Measurements from ENCODE around the gene ZNF345. TPM values are rescaled to one million over a fixed set of nuclear protein-coding genes. Genes with fewer than 3 reads are reported as not detected.

ZNF345 gene
- polyA plus RNA-seq, 1 experiment = 2.6 TPM

- Histone ChIP-seq H3K27me3 (ENCODE audit: control insufficient read depth, insufficient read depth, low read length) (no peaks in the 10 kb centered on the region), H3K9me3 (ENCODE audit: control insufficient read depth, insufficient read depth, low read length) (peaks cover 55% of the 10 kb centered on the region), H3K4me3 (ENCODE audit: low read depth, low read length) (no peak overlapping the region), H3K27ac (ENCODE audit: low read depth, low read length) (no peak overlapping the region)
- CTCF ChIA-PET = no interaction called here
- TF ChIP-seq CTCF (IDR thresholded peaks at IDR 0.05; ENCODE audit: low read depth, low read length) = no peak
- DNase-seq (ENCODE audit: low read depth, low spot score) = no peak
- POLR2A ChIA-PET = no interaction called here
Observed at GRCh38 chr19:36833430-36833829, 17.2 kb upstream of the ZNF345 start.

- no peaks in the 10 kb centered on the region for H3K27me3 ChIP-seq (ENCODE audit: control insufficient read depth, insufficient read depth, low read length)
- peak overlapping the region; percentile 80 for H3K4me3 ChIP-seq (ENCODE audit: low read depth, low read length)
- ChIA-PET POLR2A (interaction anchor here (0.7 to 2.4 kb wide), 4 partner anchors 12 to 623 kb away, joined by 3 to 29 read pairs (median 6); partner anchors contain the start of genes ZNF146, ZNF345 and ZNF565), CTCF (no interaction called here)
- TF ChIP-seq CTCF (IDR thresholded peaks at IDR 0.05; ENCODE audit: low read depth, low read length) = no peak
- peak overlapping the region; percentile 80 for H3K27ac ChIP-seq (ENCODE audit: low read depth, low read length)
- DNase-seq (ENCODE audit: low read depth, low spot score) = no peak
- H3K9me3 ChIP-seq (ENCODE audit: control insufficient read depth, insufficient read depth, low read length) = peaks cover 31% of the 10 kb centered on the region
Observed at GRCh38 chr19:36837176-36837905, 13.3 kb upstream of the ZNF345 start.

- CTCF ChIA-PET = interaction anchor here (1.2 kb wide), 1 partner anchor 24 kb away, joined by 4 read pairs; no protein-coding TSS in a partner anchor
- peaks cover 26% of the 10 kb centered on the region for H3K9me3 ChIP-seq (ENCODE audit: control insufficient read depth, insufficient read depth, low read length)
- H3K27ac ChIP-seq (ENCODE audit: low read depth, low read length) = peak within 1 kb of the TSS; percentile 80
- POLR2A ChIA-PET = interaction anchor here (0.6 to 2.4 kb wide), 5 partner anchors 11 to 624 kb away, joined by 3 to 29 read pairs (median 4); partner anchors contain the start of genes ZNF146, ZNF345 and ZNF565
- DNase-seq (ENCODE audit: low read depth, low spot score) = peak; percentile 70
- no peak for TF ChIP-seq CTCF (IDR thresholded peaks at IDR 0.05; ENCODE audit: low read depth, low read length)
- no peaks in the 10 kb centered on the region for H3K27me3 ChIP-seq (ENCODE audit: control insufficient read depth, insufficient read depth, low read length)
- peak within 1 kb of the TSS; percentile 80 for H3K4me3 ChIP-seq (ENCODE audit: low read depth, low read length)
Observed at GRCh38 chr19:36837906-36838783, 12.5 kb upstream of the ZNF345 start, which contains the start of gene ZNF790. TSS of gene ZNF790 (minus strand) at chr19:36838387. CDS start at chr19:36825619, 12,768 bp downstream.

- peaks cover 26% of the 10 kb centered on the region for H3K9me3 ChIP-seq (ENCODE audit: control insufficient read depth, insufficient read depth, low read length)
- DNase-seq (ENCODE audit: low read depth, low spot score) = no peak
- CTCF ChIA-PET = interaction anchor here (1.2 kb wide), 1 partner anchor 25 kb away, joined by 4 read pairs; no protein-coding TSS in a partner anchor
Observed at GRCh38 chr19:36838784-36839324, 11.8 kb upstream of the ZNF345 start.

More at GRCh38 chr19:36838784-36839324, 11.8 kb upstream of the ZNF345 start:
- TF ChIP-seq CTCF (IDR thresholded peaks at IDR 0.05; ENCODE audit: low read depth, low read length) = no peak
- peak overlapping the region; percentile 80 for H3K27ac ChIP-seq (ENCODE audit: low read depth, low read length)
- POLR2A ChIA-PET = interaction anchor here (0.6 to 2.4 kb wide), 2 partner anchors 12 to 239 kb away, joined by 3 to 29 read pairs; partner anchors contain the start of gene ZNF345
- no peaks in the 10 kb centered on the region for H3K27me3 ChIP-seq (ENCODE audit: control insufficient read depth, insufficient read depth, low read length)
- peak overlapping the region; percentile 80 for H3K4me3 ChIP-seq (ENCODE audit: low read depth, low read length)
